Panc1 (cell line): ENCODE results near the gene ZIM2. TPM values are rescaled to one million over a fixed set of nuclear protein-coding genes. Genes with fewer than 3 reads are reported as not detected.
"Not testable (repeated sequence)": the region's sequence is repeated elsewhere in the genome, so short reads cannot be mapped to it uniquely, and the experiment has no call there.

Source experiments
- ATAC-seq: fragments of 200-7000 bp; cut with Tn5 transposase; 2 replicates; pipeline ENCODE4 v1.9.1; 2020; ENCODE audit warnings: mild to moderate bottlenecking, moderate library complexity
- BruUV-seq: library from RNA; stranded (reverse); fragments of 400-500 nt; replicated peaks from 2 replicates; lab custom pipeline; 2021; lab: Mats Ljungman, UMichigan
- CTCF ChIA-PET: fragments of 300-600 bp; sonication (Branson Sonifier 250); formaldehyde crosslinking; loops from one replicate; lab custom pipeline; 2022; ENCODE audit warnings: antibody characterized with exemption; lab: Charles Lee
- POLR2A ChIA-PET: fragments of 300-600 bp; sonication (Branson Sonifier 250); formaldehyde crosslinking; loops from one replicate; lab custom pipeline; 2022; ENCODE audit warnings: antibody characterized with exemption; lab: Charles Lee
- DNase-seq: peaks from one replicate; pipeline ENCODE4 v3.0.0-alpha.2; 2010; ENCODE audit warnings: low read depth, low spot score
- H3K27ac ChIP-seq: 2 replicates; pipeline ENCODE4 v1.5.1; 2011; ENCODE audit warnings: mild to moderate bottlenecking, low read length, inconsistent platforms
- H3K27me3 ChIP-seq: fragments of 200-500 bp; sonication (Bioruptor generic); 2 replicates; pipeline ENCODE4 v1.6.0; 2014; ENCODE audit warnings: low read length, inconsistent platforms; ENCODE audit not compliant: control insufficient read depth, insufficient read depth
- H3K36me3 ChIP-seq: fragments of 200-500 bp; sonication (Bioruptor generic); 2 replicates; pipeline ENCODE4 v1.5.1; 2014; ENCODE audit warnings: inconsistent platforms, mild to moderate bottlenecking, low read length, moderate library complexity; ENCODE audit not compliant: control insufficient read depth, insufficient read depth
- H3K4me1 ChIP-seq: 2 replicates; pipeline ENCODE4 v1.5.1; 2011; ENCODE audit warnings: inconsistent platforms, mild to moderate bottlenecking, low read length, moderate library complexity; ENCODE audit not compliant: control insufficient read depth, insufficient read depth
- H3K4me3 ChIP-seq, 2 experiments: 2 replicates each; pipeline ENCODE4 v1.5.1; 2011 to 2012; ENCODE audit warnings: low read depth in 2 of 2, low read length in 2 of 2, mild to moderate bottlenecking in 2 of 2, inconsistent platforms in 1 of 2, moderate library complexity in 1 of 2
- H3K9me3 ChIP-seq: fragments of 200-500 bp; sonication (Bioruptor generic); 2 replicates; pipeline ENCODE4 v1.5.1; 2014; ENCODE audit warnings: low read depth, mild to moderate bottlenecking, inconsistent platforms, low read length, moderate library complexity; ENCODE audit not compliant: control insufficient read depth, insufficient read depth
- POLR2AphosphoS5 ChIP-seq: IDR thresholded peaks from 2 replicates; pipeline ENCODE4 v1.6.1; 2012; ENCODE audit warnings: mild to moderate bottlenecking, low read depth, low read length, moderate library complexity
- SIN3A ChIP-seq: IDR thresholded peaks from 2 replicates; pipeline ENCODE4 v1.6.1; 2012; ENCODE audit warnings: low read depth, mild to moderate bottlenecking, low read length, moderate library complexity, borderline replicate concordance; ENCODE audit not compliant: insufficient read depth
- TCF7L2 ChIP-seq: IDR thresholded peaks from 2 replicates; pipeline ENCODE4 v1.6.1; 2011; ENCODE audit warnings: mild to moderate bottlenecking, low read depth, low read length, inconsistent platforms
- in situ Hi-C: cut with HindIII; loops from 2 replicates; pipeline ENCODE4 v1.10.0; 2016; ENCODE audit warnings: low sequenced_read_pairs, low pct_unique_long_range_greater_than_20kb
- intact Hi-C: fragments of 100-400 bp; cut with micrococcal nuclease; formaldehyde crosslinking; loops from one replicate; pipeline ENCODE4 v1.10.0; 2022; ENCODE audit not compliant: unreplicated experiment
- total RNA-seq: library from RNA; stranded (reverse); gene quantifications from one replicate; pipeline ENCODE4 v1.2.1, GENCODE V29; 2021; ENCODE audit not compliant: unreplicated experiment
- TF ChIP-seq, protein P1 (sequence below): fragments of 450-650 bp; IDR thresholded peaks from 2 replicates; pipeline ENCODE4 v1.5.1; 2017; ENCODE audit warnings: mild to moderate bottlenecking
- TF ChIP-seq, protein P2 (sequence below), 2 experiments: IDR thresholded peaks; 2 replicates each; pipeline ENCODE4 v1.6.1; 2011 to 2012; ENCODE audit warnings: low read depth in 2 of 2, control low read depth in 1 of 2, low read length in 1 of 2, mild to moderate bottlenecking in 1 of 2, moderate library complexity in 1 of 2; ENCODE audit not compliant: insufficient read depth in 1 of 2

ZIM2 gene
- total RNA-seq, 1 experiment from 2014 or later: not detected

DNA sequence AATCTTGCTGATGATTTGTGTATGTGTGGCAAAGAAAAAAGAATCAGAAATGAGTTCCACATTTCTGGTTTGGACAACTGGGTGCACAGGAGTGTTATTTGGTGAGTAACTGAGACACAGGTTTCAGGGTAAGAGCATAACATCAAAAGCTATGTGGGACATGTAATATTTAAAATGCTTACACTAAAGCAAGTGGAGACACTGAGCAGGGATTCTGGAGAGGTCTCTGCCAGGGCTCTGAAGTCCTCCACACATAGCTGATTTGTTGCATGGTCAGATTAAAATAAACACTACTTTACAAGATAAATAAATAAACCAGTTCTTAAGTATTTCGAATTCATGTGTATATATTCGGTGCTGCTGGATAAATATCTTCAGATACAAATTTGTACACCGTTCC lies 16.3 kb upstream of the ZIM2 start:
- DNase-seq (no peak), ATAC-seq (no peak)
- Histone ChIP-seq H3K27me3 (no peaks in the 10 kb centered on the region), H3K9me3 (no peaks in the 10 kb centered on the region), H3K27ac (no peak overlapping the region), H3K4me1 (no peaks in the 10 kb centered on the region), H3K4me3 (no peak overlapping the region), H3K36me3 (no peaks in the 10 kb centered on the region)
- BruUV-seq: no TSS peak
- CTCF ChIA-PET: no interaction called here
- intact Hi-C loops (no loop called here), in situ Hi-C loops (no loop called here)
- POLR2A ChIA-PET: no interaction called here
- TF ChIP-seq, protein P1, sequence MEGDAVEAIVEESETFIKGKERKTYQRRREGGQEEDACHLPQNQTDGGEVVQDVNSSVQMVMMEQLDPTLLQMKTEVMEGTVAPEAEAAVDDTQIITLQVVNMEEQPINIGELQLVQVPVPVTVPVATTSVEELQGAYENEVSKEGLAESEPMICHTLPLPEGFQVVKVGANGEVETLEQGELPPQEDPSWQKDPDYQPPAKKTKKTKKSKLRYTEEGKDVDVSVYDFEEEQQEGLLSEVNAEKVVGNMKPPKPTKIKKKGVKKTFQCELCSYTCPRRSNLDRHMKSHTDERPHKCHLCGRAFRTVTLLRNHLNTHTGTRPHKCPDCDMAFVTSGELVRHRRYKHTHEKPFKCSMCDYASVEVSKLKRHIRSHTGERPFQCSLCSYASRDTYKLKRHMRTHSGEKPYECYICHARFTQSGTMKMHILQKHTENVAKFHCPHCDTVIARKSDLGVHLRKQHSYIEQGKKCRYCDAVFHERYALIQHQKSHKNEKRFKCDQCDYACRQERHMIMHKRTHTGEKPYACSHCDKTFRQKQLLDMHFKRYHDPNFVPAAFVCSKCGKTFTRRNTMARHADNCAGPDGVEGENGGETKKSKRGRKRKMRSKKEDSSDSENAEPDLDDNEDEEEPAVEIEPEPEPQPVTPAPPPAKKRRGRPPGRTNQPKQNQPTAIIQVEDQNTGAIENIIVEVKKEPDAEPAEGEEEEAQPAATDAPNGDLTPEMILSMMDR: no peak
- TF ChIP-seq SIN3A: no peak
- TF ChIP-seq, protein P2, sequence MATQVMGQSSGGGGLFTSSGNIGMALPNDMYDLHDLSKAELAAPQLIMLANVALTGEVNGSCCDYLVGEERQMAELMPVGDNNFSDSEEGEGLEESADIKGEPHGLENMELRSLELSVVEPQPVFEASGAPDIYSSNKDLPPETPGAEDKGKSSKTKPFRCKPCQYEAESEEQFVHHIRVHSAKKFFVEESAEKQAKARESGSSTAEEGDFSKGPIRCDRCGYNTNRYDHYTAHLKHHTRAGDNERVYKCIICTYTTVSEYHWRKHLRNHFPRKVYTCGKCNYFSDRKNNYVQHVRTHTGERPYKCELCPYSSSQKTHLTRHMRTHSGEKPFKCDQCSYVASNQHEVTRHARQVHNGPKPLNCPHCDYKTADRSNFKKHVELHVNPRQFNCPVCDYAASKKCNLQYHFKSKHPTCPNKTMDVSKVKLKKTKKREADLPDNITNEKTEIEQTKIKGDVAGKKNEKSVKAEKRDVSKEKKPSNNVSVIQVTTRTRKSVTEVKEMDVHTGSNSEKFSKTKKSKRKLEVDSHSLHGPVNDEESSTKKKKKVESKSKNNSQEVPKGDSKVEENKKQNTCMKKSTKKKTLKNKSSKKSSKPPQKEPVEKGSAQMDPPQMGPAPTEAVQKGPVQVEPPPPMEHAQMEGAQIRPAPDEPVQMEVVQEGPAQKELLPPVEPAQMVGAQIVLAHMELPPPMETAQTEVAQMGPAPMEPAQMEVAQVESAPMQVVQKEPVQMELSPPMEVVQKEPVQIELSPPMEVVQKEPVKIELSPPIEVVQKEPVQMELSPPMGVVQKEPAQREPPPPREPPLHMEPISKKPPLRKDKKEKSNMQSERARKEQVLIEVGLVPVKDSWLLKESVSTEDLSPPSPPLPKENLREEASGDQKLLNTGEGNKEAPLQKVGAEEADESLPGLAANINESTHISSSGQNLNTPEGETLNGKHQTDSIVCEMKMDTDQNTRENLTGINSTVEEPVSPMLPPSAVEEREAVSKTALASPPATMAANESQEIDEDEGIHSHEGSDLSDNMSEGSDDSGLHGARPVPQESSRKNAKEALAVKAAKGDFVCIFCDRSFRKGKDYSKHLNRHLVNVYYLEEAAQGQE (IDR thresholded peaks at IDR 0.05; ENCODE audit: insufficient read depth in 1 of 2, low read depth in 2 of 2, low read length in 1 of 2): no peak
- no peak for TF ChIP-seq POLR2AphosphoS5
- TF ChIP-seq TCF7L2: no peak

DNA sequence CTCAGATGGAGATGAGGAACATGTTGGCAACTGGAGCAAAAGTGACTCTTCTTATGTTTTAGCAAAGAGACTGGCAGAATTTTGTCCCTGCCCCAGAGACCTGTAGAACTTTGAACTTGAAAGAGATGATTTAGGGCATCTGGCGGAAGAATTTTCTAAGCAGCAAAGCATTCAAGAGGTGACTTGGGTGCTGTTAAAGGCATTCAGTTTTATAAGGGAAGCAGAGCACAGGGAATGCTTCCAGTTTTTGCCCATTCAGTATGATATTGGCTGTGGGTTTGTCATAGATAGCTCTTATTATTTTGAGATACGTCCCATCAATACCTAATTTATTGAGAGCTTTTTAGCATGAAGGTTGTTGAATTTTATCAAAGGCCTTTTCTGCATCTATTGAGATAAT lies 11.8 kb upstream of the ZIM2 start:
- H3K9me3 ChIP-seq, intact Hi-C loops, DNase-seq, in situ Hi-C loops, H3K4me3 ChIP-seq, H3K27ac ChIP-seq, BruUV-seq, H3K27me3 ChIP-seq, CTCF ChIA-PET, H3K36me3 ChIP-seq, POLR2A ChIA-PET, ATAC-seq, H3K4me1 ChIP-seq: not testable (repeated sequence)

DNA sequence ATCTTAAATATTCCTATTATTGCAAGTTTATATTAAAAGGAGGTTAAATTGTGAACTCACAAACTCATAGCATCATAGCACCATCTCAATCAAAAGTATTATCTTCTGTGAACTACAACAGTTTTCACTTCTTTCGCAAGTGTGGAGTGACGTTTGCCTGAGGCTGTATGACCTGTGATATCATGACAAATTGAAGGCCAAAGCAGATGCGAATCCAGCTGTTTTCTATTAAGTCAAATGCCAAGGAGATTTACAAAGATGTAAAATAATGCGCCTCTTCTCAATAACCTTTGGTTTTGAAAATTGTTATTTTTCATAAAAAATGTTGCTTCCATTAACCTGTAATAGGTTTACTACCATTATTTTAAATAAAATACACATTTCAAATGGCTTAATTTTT lies 7.6 kb upstream of the ZIM2 start:
- no TSS peak for BruUV-seq
- TF ChIP-seq, protein P2 (IDR thresholded peaks at IDR 0.05; ENCODE audit: insufficient read depth in 1 of 2, low read depth in 2 of 2, low read length in 1 of 2): no peak
- TF ChIP-seq, protein P1: no peak
- TF ChIP-seq POLR2AphosphoS5 (no peak), TCF7L2 (no peak), SIN3A (no peak)
- ChIA-PET CTCF (no interaction called here), POLR2A (no interaction called here)
- no peak overlapping the region for H3K4me3 ChIP-seq
- no peaks in the 10 kb centered on the region; the same call in 1 of the 2 replicates for H3K9me3 ChIP-seq
- in situ Hi-C loops (no loop called here), intact Hi-C loops (no loop called here)
- DNase-seq: no peak
- ATAC-seq: no peak
- no peaks in the 10 kb centered on the region for H3K36me3 ChIP-seq
- no peaks in the 10 kb centered on the region for H3K4me1 ChIP-seq
- no peaks in the 10 kb centered on the region for H3K27me3 ChIP-seq
- no peak overlapping the region for H3K27ac ChIP-seq
